SK-MEL-5 (cell line): ENCODE measurements around the gene MRPL40. TPM values are rescaled to one million over a fixed set of nuclear protein-coding genes. Genes with fewer than 3 reads are reported as not detected.
"Not testable (repeated sequence)": the region's sequence is repeated elsewhere in the genome, so short reads cannot be mapped to it uniquely, and the experiment has no call there.

Experiments used
- DNase-seq: peaks from one replicate; pipeline ENCODE4 v3.0.0-alpha.2; 2016; ENCODE audit warnings: low read depth, low spot score
- in situ Hi-C: cut with HindIII; loops from 2 replicates; pipeline ENCODE4 v1.10.0; 2016; ENCODE audit warnings: low sequenced_read_pairs, high pct_unique_total_duplicates, low pct_unique_long_range_greater_than_20kb
- total RNA-seq: library from RNA; depleted of rRNA; stranded (reverse); fragments of >200 nt; shearing (Covaris generic); gene quantifications from 2 replicates; pipeline ENCODE4 v1.2.3, GENCODE V29; 2014

The MRPL40 gene
- total RNA-seq, 1 experiment from 2014 or later, result 106 TPM

GRCh38 chr22:19430890-19431541 is 1.3 kb upstream of the MRPL40 start:
- in situ Hi-C loops, result no loop called here
- DNase-seq, result peak; percentile 18

DNA sequence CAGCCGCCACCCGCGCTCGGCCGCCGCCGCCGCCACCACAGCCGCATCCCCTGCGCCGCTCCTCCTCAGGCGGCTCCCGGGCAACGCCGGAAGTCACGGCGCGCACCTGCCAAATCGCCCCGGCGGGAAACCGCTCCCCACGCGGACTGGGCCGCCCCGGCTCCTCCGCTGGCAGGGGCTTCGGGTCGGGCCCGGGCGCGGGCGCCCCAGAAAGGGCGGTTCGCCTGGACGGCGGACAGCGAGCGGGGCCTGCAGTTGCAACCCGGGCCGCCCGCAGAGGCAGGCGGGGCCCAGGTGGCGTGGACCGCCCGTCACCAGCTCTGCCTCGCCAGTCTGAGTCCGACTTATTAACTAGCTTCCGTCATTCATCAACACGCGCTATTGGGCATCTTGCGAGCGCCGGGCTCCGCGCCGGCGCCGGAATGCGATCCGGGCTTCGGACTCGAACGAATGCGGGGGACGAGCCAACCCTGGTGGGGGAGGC is 654 bp upstream of the MRPL40 start, which contains the start of gene HIRA:
Gene HIRA, minus strand, starts transcription at position 85 of the 484 bp plus-strand sequence. CDS start 257 bp downstream, outside the sequence.
- in situ Hi-C loops, result no loop called here
- peak; percentile 75 for DNase-seq

GRCh38 chr22:19434401-19434800 is 2.1 kb downstream of the MRPL40 start:
- no peak for DNase-seq
- in situ Hi-C loops, result no loop called here

- in situ Hi-C loops, result no loop called here
- DNase-seq, result no peak
Observed at GRCh38 chr22:19434829-19435580, 2.7 kb downstream of the MRPL40 start.

- in situ Hi-C loops, DNase-seq: not testable (repeated sequence)
Observed at GRCh38 chr22:19436444-19437161, 4.3 kb downstream of the MRPL40 start.

GRCh38 chr22:19438298-19438697 is 6.0 kb downstream of the MRPL40 start:
- in situ Hi-C loops, result no loop called here
- DNase-seq, result no peak

GRCh38 chr22:19440411-19441195 is 8.3 kb downstream of the MRPL40 start:
- DNase-seq, result no peak
- in situ Hi-C loops, result no loop called here

DNA sequence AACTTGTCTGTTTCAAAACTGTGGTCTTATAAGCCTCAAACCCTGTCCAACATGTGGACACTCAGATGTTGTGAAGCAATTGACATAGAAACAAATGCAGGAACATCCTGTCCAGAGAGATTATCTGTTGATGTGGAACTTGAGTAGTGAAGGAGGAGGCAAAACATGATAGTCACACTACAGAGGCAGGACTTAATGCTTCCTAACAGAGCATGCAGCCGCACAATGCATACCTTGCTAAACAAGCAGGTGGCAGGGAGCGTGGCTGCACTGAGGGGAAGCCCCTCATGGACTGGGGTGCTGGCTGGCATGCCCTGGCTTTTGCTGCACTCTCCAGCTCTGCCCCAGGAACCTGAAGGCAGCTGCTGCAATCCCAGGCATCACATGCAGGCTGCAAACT is 9.8 kb downstream of the MRPL40 start:
- in situ Hi-C loops, result no loop called here
- DNase-seq, result no peak

GRCh38 chr22:19443544-19444211 is 11.3 kb downstream of the MRPL40 start:
- no peak for DNase-seq
- in situ Hi-C loops, result no loop called here

GRCh38 chr22:19445279-19445982 is 13.1 kb downstream of the MRPL40 start:
- DNase-seq, in situ Hi-C loops: not testable (repeated sequence)

- in situ Hi-C loops, result no loop called here
- no peak for DNase-seq
Observed at GRCh38 chr22:19446603-19447329, 14.4 kb downstream of the MRPL40 start.

DNA sequence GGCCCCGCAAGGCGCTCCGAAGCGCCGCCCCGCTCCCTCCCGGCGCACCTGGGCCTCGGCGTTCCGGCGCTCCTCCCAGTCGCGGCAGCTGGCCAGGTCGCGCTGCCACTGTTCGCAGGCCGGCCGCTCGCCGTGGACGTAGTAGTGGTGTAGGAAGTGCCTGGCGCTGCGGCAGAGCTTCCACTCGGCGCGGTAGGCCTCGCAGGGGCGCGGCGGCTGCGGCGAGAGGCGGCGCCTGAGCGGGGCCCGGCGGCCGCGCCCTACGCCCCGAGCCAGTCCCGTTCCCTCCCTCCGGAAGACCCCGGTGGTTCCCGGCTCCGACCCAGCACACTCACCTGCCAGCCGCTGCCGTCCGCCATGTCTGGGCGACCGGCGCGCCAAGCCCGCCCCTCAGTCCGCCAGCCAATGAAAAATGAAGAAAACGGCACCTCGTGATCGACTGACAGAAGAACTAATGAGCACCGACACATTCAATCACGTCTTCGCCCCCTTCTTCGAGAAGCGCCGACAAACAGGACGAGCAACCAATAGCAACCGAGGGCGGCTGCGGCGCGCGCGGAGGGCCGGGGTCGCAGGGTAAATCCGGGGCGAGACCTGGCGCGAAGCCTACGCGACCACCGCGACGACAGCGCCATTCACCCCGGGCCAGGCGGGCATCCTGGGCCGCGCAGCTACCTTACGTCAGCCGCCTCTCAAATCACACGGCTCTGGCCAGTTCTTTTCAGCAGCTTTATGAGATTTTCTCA is 15.2 kb downstream of the MRPL40 start, which contains the start of gene C22orf39:
Gene C22orf39, minus strand, starts transcription at position 382 of the 746 bp plus-strand sequence. Its CDS starts 23 bp downstream, at position 359.
- DNase-seq, result peak; percentile 95
- in situ Hi-C loops, result no loop called here

DNA sequence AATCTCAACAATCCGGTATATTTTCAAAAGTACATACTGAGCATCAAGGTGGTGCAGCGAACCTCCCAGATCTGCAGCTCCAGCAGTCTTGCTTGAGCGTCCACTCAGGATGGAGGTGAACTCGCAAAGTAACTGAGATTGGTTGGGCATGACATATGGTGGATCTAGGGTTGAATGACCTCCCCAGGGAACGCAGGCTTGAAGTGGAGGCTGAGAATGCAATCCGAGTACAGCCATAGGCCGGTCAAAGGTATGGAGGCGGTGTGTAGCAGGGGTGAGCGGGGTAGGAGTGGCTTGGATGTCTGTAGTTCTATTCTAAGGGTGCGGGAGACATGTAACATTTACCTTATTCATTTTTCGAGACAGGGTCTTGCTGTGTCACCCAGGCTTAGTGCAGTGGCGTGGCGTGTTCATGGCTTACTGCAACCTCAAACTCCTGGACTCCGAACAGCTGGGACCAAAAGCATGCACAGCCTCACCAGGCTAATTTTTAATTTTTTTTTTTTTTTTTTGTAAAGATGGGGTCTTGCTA is 15.8 kb downstream of the MRPL40 start:
- in situ Hi-C loops, result no loop called here
- peak; percentile 75 for DNase-seq

DNA sequence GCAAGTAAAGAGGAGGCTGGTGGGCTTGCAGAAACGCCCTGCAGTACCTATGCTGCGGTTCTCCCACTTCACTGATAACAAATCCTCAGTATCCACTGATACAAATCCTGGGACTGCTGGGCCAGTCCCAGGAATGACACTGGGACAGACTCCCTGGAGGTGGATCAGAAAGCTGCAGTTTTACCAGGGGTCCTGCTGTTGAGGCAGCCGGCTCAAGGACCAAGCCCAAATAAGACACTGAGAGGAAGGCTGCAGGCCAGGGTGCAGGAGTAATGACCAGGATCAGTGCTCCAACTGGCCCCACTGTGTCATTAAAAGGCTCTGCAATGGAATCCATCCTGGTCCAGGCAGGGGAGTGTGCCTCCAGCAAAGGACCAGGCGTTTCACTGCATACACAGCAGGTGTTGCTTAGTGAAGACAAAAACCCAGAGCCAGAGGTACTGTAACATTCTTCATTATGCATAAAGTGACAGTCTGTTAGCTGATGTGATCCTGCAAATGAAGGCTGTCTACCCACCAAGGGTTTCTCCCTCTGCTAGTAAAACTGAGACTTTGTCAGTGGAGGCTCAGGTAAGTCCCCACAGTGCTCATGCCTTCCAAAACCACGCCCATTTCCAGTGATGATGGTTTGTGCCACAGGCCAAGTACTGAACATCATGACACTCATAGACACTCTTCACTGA is 16.5 kb downstream of the MRPL40 start:
- in situ Hi-C loops, result no loop called here
- no peak for DNase-seq

DNA sequence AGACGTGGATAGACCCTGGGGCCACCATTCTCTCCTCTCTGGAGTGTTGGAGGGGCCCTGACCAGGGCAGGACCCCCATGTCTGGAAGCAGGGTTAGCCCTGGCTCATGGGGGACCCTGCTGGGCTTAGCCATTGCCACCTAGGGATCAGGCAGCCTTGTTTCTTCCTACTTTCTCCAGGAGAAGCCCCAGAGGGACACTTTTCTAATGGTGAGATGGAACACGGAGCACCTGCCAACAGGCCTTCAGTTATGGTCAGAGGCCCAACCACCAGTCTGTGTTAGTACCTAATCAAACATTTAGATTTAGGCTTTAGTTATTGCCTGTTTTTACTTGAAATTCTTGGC is 17.1 kb downstream of the MRPL40 start:
- DNase-seq, result no peak
- in situ Hi-C loops, result no loop called here
